GM23338 (cell line): ENCODE data around the gene ZFR2. TPM values are rescaled to one million over a fixed set of nuclear protein-coding genes. Genes with fewer than 3 reads are reported as not detected.

Experiments used
- ATAC-seq: fragments of 200-7000 bp; cut with Tn5 transposase; 3 replicates; pipeline ENCODE4 v1.9.1; 2020
- DNase-seq: peaks from one replicate; pipeline ENCODE4 v3.0.0-alpha.2; 2015; ENCODE audit warnings: low spot score
- H2AFZ ChIP-seq: fragments of 200-600 bp; sonication (generic); 2 replicates; pipeline ENCODE4 v1.8.0; 2016; ENCODE audit warnings: antibody characterized with exemption, mild to moderate bottlenecking, moderate library complexity
- H3F3A ChIP-seq: fragments of 200-600 bp; sonication (generic); replicated peaks from 2 replicates; pipeline ENCODE4 v1.8.0; 2017; ENCODE audit warnings: antibody characterized with exemption, mixed run types, low read depth
- H3K27ac ChIP-seq: fragments of 200-600 bp; sonication (generic); 2 replicates; pipeline ENCODE4 v1.6.1; 2016; ENCODE audit warnings: low read depth
- H3K27me3 ChIP-seq: fragments of 200-600 bp; sonication (generic); 2 replicates; pipeline ENCODE4 v1.8.0; 2016; ENCODE audit warnings: mild to moderate bottlenecking, mixed run types, moderate library complexity; ENCODE audit not compliant: insufficient read depth
- H3K36me3 ChIP-seq: fragments of 200-600 bp; sonication (generic); 2 replicates; pipeline ENCODE4 v1.8.0; 2016; ENCODE audit warnings: mild to moderate bottlenecking; ENCODE audit not compliant: insufficient read depth
- H3K4me1 ChIP-seq: fragments of 200-600 bp; sonication (generic); 2 replicates; pipeline ENCODE4 v1.8.0; 2016; ENCODE audit warnings: mild to moderate bottlenecking, moderate library complexity; ENCODE audit not compliant: insufficient read depth
- H3K4me2 ChIP-seq: fragments of 200-600 bp; sonication (generic); 2 replicates; pipeline ENCODE4 v1.7.1; 2017; ENCODE audit warnings: mixed run types
- H3K4me3 ChIP-seq: fragments of 200-600 bp; sonication (generic); 2 replicates; pipeline ENCODE4 v1.6.1; 2016; ENCODE audit warnings: mixed run types
- H3K79me2 ChIP-seq: fragments of 200-600 bp; sonication (generic); replicated peaks from 2 replicates; pipeline ENCODE4 v1.8.0; 2017; ENCODE audit warnings: mild to moderate bottlenecking; ENCODE audit not compliant: insufficient read depth
- H3K9me2 ChIP-seq: fragments of 200-600 bp; sonication (generic); 2 replicates; pipeline ENCODE4 v1.8.0; 2017; ENCODE audit not compliant: insufficient read depth
- H4K20me1 ChIP-seq: fragments of 200-600 bp; sonication (generic); replicated peaks from 2 replicates; pipeline ENCODE4 v1.8.0; 2017; ENCODE audit warnings: mild to moderate bottlenecking; ENCODE audit not compliant: insufficient read depth
- H3K27ac Mint-ChIP-seq: 2 replicates; pipeline ENCODE4 v1.8.0; 2020; ENCODE audit warnings: inconsistent platforms, mild to moderate bottlenecking, moderate library complexity, mixed read lengths
- H3K27me3 Mint-ChIP-seq: 3 replicates; pipeline ENCODE4 v1.8.0; 2022; ENCODE audit warnings: low read depth, mild to moderate bottlenecking, moderate library complexity, mixed read lengths, inconsistent platforms; ENCODE audit not compliant: insufficient read depth, poor library complexity
- H3K36me3 Mint-ChIP-seq: 3 replicates; pipeline ENCODE4 v1.8.0; 2021; ENCODE audit warnings: low read depth, mild to moderate bottlenecking, inconsistent platforms, moderate library complexity, mixed read lengths
- H3K4me1 Mint-ChIP-seq: 3 replicates; pipeline ENCODE4 v1.8.0; 2020; ENCODE audit warnings: mild to moderate bottlenecking, inconsistent platforms, mixed read lengths
- H3K4me3 Mint-ChIP-seq: 3 replicates; pipeline ENCODE4 v1.8.0; 2021; ENCODE audit warnings: moderate library complexity, mild to moderate bottlenecking, inconsistent platforms, mixed read lengths
- H3K9me3 Mint-ChIP-seq: 3 replicates; pipeline ENCODE4 v1.8.0; 2020; ENCODE audit warnings: moderate library complexity, mild to moderate bottlenecking, inconsistent platforms, mixed read lengths
- CREB1 ChIP-seq: fragments of 250-450 bp; sonication (Bioruptor Pico); IDR thresholded peaks from 2 replicates; pipeline ENCODE4 v1.5.0; 2020; ENCODE audit warnings: low read depth, mild to moderate bottlenecking, moderate library complexity
- CTCF ChIP-seq, 2 experiments: fragments of 200-600 bp in 1 of 2; sonication (generic) in 1 of 2; conservative IDR thresholded peaks; 2 replicates each; pipeline versions ENCODE4 v1.5.1 to v1.6.1; 2016 to 2017; ENCODE audit warnings: antibody characterized with exemption in 2 of 2, low read depth in 2 of 2, mild to moderate bottlenecking in 2 of 2, moderate library complexity in 1 of 2
- EZH2phosphoT487 ChIP-seq: fragments of 200-600 bp; sonication (generic); IDR thresholded peaks from one replicate; pipeline ENCODE4 v1.8.1; 2018; ENCODE audit warnings: antibody characterized with exemption; ENCODE audit not compliant: unreplicated experiment
- JUNB ChIP-seq: IDR thresholded peaks from one replicate; pipeline ENCODE4 v1.6.1; 2016; ENCODE audit warnings: antibody characterized with exemption; ENCODE audit not compliant: unreplicated experiment
- NANOG ChIP-seq: IDR thresholded peaks from 2 replicates; pipeline ENCODE4 v1.6.1; 2016; ENCODE audit warnings: antibody characterized with exemption, borderline replicate concordance
- REST ChIP-seq: IDR thresholded peaks from one replicate; pipeline ENCODE4 v1.6.1; 2018; ENCODE audit warnings: antibody characterized with exemption; ENCODE audit not compliant: unreplicated experiment
- STAT1 ChIP-seq: IDR thresholded peaks from one replicate; pipeline ENCODE4 v1.6.1; 2016; ENCODE audit warnings: antibody characterized with exemption; ENCODE audit not compliant: unreplicated experiment
- ZNF114 ChIP-seq: fragments of 250-450 bp; sonication (Bioruptor Pico); IDR thresholded peaks from 2 replicates; pipeline ENCODE4 v1.5.0; 2020; ENCODE audit warnings: mild to moderate bottlenecking, moderate library complexity
- ZNF331 ChIP-seq: fragments of 250-450 bp; sonication (Bioruptor Pico); IDR thresholded peaks from 2 replicates; pipeline ENCODE4 v1.5.0; 2020; ENCODE audit warnings: low read depth, mild to moderate bottlenecking, moderate library complexity
- ZNF462 ChIP-seq: fragments of 250-450 bp; sonication (Bioruptor Pico); IDR thresholded peaks from 2 replicates; pipeline ENCODE4 v1.5.0; 2020; ENCODE audit warnings: mild to moderate bottlenecking, moderate library complexity
- polyA plus RNA-seq: library from polyadenylated mRNA; unstranded; fragments of >200 nt; fragmentation: Nextera tagmentation; extraction: Ambion mirVana; gene quantifications from 2 replicates; pipeline ENCODE4 v1.2.1, GENCODE V29; 2016
- total RNA-seq: library from RNA; depleted of rRNA; stranded (reverse); fragments of >200 nt; shearing (Covaris generic); gene quantifications from 2 replicates; pipeline ENCODE4 v1.2.3, GENCODE V29; 2014

ZFR2 gene
- total and polyA plus RNA-seq, 2 experiments from 2014 or later: 15.8 to 31.3 TPM

- Histone ChIP-seq H2AFZ (no peak overlapping the region), H3K4me2 (peak overlapping the region; percentile 97), H3K27ac (no peak overlapping the region), H3F3A (peaks cover 6% of the 10 kb centered on the region; the same call in 1 of the 2 replicates), H3K4me3 (peak overlapping the region; percentile 87), H3K27me3 (no peaks in the 10 kb centered on the region), H3K9me2 (no peaks in the 10 kb centered on the region), H3K36me3 (peaks cover 4% of the 10 kb centered on the region; the same call in 1 of the 2 replicates), H4K20me1 (peaks cover 7% of the 10 kb centered on the region), H3K4me1 (no peaks in the 10 kb centered on the region), H3K79me2 (peaks cover 8% of the 10 kb centered on the region; the same call in 1 of the 2 replicates)
- TF ChIP-seq CTCF (conservative IDR thresholded peaks at IDR 0.05; ENCODE audit: low read depth in 2 of 2) (no peak), ZNF331 (CRISPR knock-in tag) (no peak), ZNF114 (CRISPR knock-in tag) (no peak), EZH2phosphoT487 (no peak), CREB1 (CRISPR knock-in tag) (no peak), NANOG (no peak), JUNB (no peak), ZNF462 (CRISPR knock-in tag) (no peak), STAT1 (no peak), REST (no peak)
- Mint-ChIP-seq H3K27me3 (peaks cover 21% of the 10 kb centered on the region), H3K36me3 (peaks cover 2% of the 10 kb centered on the region; the same call in 2 of the 3 replicates), H3K4me3 (peak overlapping the region; percentile 82), H3K4me1 (peaks cover 8% of the 10 kb centered on the region), H3K27ac (no peak overlapping the region), H3K9me3 (no peaks in the 10 kb centered on the region; the same call in 2 of the 3 replicates)
- no peak for ATAC-seq
- no peak for DNase-seq
These were observed 13.2 kb upstream of the ZFR2 start for GRCh38 chr19:3882041-3882384.
